CD14-positive monocyte (primary cell): ENCODE results near the gene SOX5. TPM values are rescaled to one million over a fixed set of nuclear protein-coding genes. Genes with fewer than 3 reads are reported as not detected.

ENCODE experiments used
- DNase-seq, 3 donors: peaks; one replicate each; pipeline ENCODE4 v3.0.0-alpha.2; 2011 to 2022
- H2AFZ ChIP-seq: 2 replicates; pipeline ENCODE4 v1.6.0; 2012; ENCODE audit warnings: mild to moderate bottlenecking, low read depth, low read length, inconsistent platforms; ENCODE audit not compliant: insufficient read depth, poor library complexity, severe bottlenecking
- H3K27ac ChIP-seq, 2 donors: 1 replicate in 1 of 2; 2 replicates in 1 of 2; pipeline ENCODE4 v1.5.1; 2012 to 2013; ENCODE audit warnings: low read length in 2 of 2, control low read depth in 1 of 2, inconsistent platforms in 1 of 2, low read depth in 1 of 2, mild to moderate bottlenecking in 1 of 2
- H3K27me3 ChIP-seq, 2 donors: one replicate each; pipeline versions ENCODE4 v1.6.0 to v1.6.1; 2011 to 2013; ENCODE audit warnings: low read length in 2 of 2; ENCODE audit not compliant: control insufficient read depth in 2 of 2, insufficient read depth in 2 of 2
- H3K36me3 ChIP-seq, 2 donors: replicated peaks in 1 of 2; 1 replicate in 1 of 2; 2 replicates in 1 of 2; pipeline versions ENCODE4 v1.5.1 to v1.6.1; 2012 to 2013; ENCODE audit warnings: low read length in 2 of 2, control low read depth in 1 of 2, inconsistent platforms in 1 of 2, mild to moderate bottlenecking in 1 of 2; ENCODE audit not compliant: insufficient read depth in 2 of 2, control insufficient read depth in 1 of 2
- H3K4me1 ChIP-seq, 2 donors: 1 replicate in 1 of 2; 2 replicates in 1 of 2; pipeline versions ENCODE4 v1.5.1 to v1.6.1; 2012 to 2013; ENCODE audit warnings: low read length in 2 of 2, control low read depth in 1 of 2, inconsistent platforms in 1 of 2, mild to moderate bottlenecking in 1 of 2, moderate library complexity in 1 of 2; ENCODE audit not compliant: insufficient read depth in 2 of 2, control insufficient read depth in 1 of 2
- H3K4me2 ChIP-seq: replicated peaks from 2 replicates; pipeline ENCODE3; 2012; ENCODE audit warnings: low read length, moderate library complexity, mild to moderate bottlenecking; ENCODE audit not compliant: poor library complexity, severe bottlenecking; ENCODE audit errors: extremely low read depth
- H3K4me3 ChIP-seq, 3 experiments: fragments of 200-600 bp in 1 of 3; sonication (generic) in 1 of 3; replicated peaks in 1 of 3; 1 replicate in 2 of 3; 2 replicates in 1 of 3; pipeline ENCODE4 v1.5.1; 2011 to 2013; ENCODE audit warnings: low read length in 3 of 3, mild to moderate bottlenecking in 3 of 3, control low read depth in 2 of 3, low read depth in 2 of 3, inconsistent platforms in 1 of 3, moderate library complexity in 1 of 3
- H3K79me2 ChIP-seq: 2 replicates; pipeline ENCODE4 v1.6.0; 2012; ENCODE audit warnings: mild to moderate bottlenecking, control low read depth, inconsistent platforms, low read length, moderate library complexity; ENCODE audit not compliant: insufficient read depth
- H3K9ac ChIP-seq: 2 replicates; pipeline ENCODE4 v1.6.0; 2017; ENCODE audit warnings: low read length, mild to moderate bottlenecking; ENCODE audit not compliant: insufficient read depth, poor library complexity, severe bottlenecking
- H3K9me3 ChIP-seq, 2 donors: replicated peaks in 1 of 2; 1 replicate in 1 of 2; 2 replicates in 1 of 2; pipeline versions ENCODE4 v1.5.1 to v1.6.1; 2012 to 2013; ENCODE audit warnings: low read length in 2 of 2, control low read depth in 1 of 2; ENCODE audit not compliant: control insufficient read depth in 1 of 2, insufficient read depth in 1 of 2
- H4K20me1 ChIP-seq: 2 replicates; pipeline ENCODE4 v1.6.0; 2012; ENCODE audit warnings: mild to moderate bottlenecking, low read length, control low read depth, moderate library complexity; ENCODE audit not compliant: insufficient read depth
- H3K27ac Mint-ChIP-seq, 7 donors: one replicate each; pipeline ENCODE4 v1.8.0; 2020; ENCODE audit warnings: mild to moderate bottlenecking in 7 of 7, mixed read lengths in 7 of 7, moderate library complexity in 6 of 7, inconsistent platforms in 2 of 7
- H3K27me3 Mint-ChIP-seq, 3 donors: one replicate each; pipeline ENCODE4 v1.8.0; 2021 to 2022; ENCODE audit warnings: low read depth in 3 of 3, mild to moderate bottlenecking in 3 of 3, mixed read lengths in 3 of 3, moderate library complexity in 3 of 3, inconsistent platforms in 1 of 3
- H3K36me3 Mint-ChIP-seq, 2 donors: one replicate each; pipeline ENCODE4 v1.8.0; 2020; ENCODE audit warnings: mixed read lengths in 2 of 2, inconsistent platforms in 1 of 2, mild to moderate bottlenecking in 1 of 2
- H3K4me1 Mint-ChIP-seq: one replicate; pipeline ENCODE4 v1.8.0; 2020; ENCODE audit warnings: mild to moderate bottlenecking, mixed read lengths
- H3K4me3 Mint-ChIP-seq, 2 donors: one replicate each; pipeline ENCODE4 v1.8.0; 2020; ENCODE audit warnings: mild to moderate bottlenecking in 2 of 2, mixed read lengths in 2 of 2, moderate library complexity in 1 of 2
- H3K9me3 Mint-ChIP-seq, 7 donors: one replicate each; pipeline ENCODE4 v1.8.0; 2020 to 2022; ENCODE audit warnings: mixed read lengths in 7 of 7, mild to moderate bottlenecking in 6 of 7, moderate library complexity in 6 of 7, inconsistent platforms in 2 of 7
- WGBS: methylation state at CpG from one replicate; pipeline ENCODE4 v1.1.5; 2013; ENCODE audit warnings: missing lambda C conversion rate; ENCODE audit not compliant: insufficient coverage; 5-methylcytosine and 5-hydroxymethylcytosine counted together
- intact Hi-C, 2 donors: fragments of 100-400 bp; cut with micrococcal nuclease; formaldehyde crosslinking; loops; one replicate each; pipeline versions ENCODE4 v1.15.0 to v1.15.1; 2023
- polyA plus RNA-seq, 3 donors: library from polyadenylated mRNA; depleted of rRNA in 1 of 3; unstranded in 2 of 3; stranded (reverse) in 1 of 3; fragments of 300-500 nt in 2 of 3; fragments of >200 nt in 1 of 3; fragmentation: Illumina TruSeq in 2 of 3; gene quantifications; 1 replicate in 2 of 3; 2 replicates in 1 of 3; pipeline ENCODE4 v1.2.3, GENCODE V29; 2012 to 2021
- TF ChIP-seq, protein P1 (sequence below): fragments of 200-600 bp; IDR thresholded peaks from one replicate; pipeline ENCODE4 v1.8.0; 2022; ENCODE audit warnings: antibody characterized with exemption, mild to moderate bottlenecking

Gene SOX5
- polyA plus RNA-seq, 3 donors: not detected

DNA sequence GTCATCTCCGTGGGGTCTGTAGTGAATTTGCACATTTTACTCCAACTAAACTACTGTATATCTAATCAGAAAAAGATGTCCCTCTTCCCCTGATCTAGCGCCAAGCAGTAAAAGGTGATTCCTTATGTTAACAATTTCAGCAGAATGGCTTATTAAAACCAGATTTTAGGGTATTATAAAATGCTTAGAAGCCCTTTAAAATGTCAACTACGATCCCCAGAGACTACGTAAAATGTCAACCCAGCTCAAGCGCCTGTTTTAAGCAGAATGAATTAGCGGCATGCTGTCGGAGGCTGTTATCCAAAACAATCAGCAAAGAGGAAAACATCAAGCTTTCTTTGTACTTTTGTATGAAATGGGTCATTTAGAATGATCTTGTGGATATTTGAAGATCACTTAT is 408.9 kb downstream of the SOX5 start:
- no peak overlapping the region for H3K4me3 Mint-ChIP-seq
- H2AFZ ChIP-seq: no peak overlapping the region
- H3K4me3 ChIP-seq: no peak overlapping the region
- 100% methylated on average over 5 of the region's 7 CpGs for WGBS
- no peaks in the 10 kb centered on the region for H3K4me1 Mint-ChIP-seq
- no peaks in the 10 kb centered on the region for H4K20me1 ChIP-seq
- peaks cover 3 to 6% of the 10 kb centered on the region in 2 donors for H3K9me3 ChIP-seq
- intact Hi-C loops: no loop called here
- H3K9me3 Mint-ChIP-seq: peaks cover 0 to 4% (median 3%) of the 10 kb centered on the region in 7 donors
- DNase-seq: no peak
- no peak overlapping the region for H3K27ac ChIP-seq
- no peaks in the 10 kb centered on the region for H3K36me3 Mint-ChIP-seq
- TF ChIP-seq, protein P1, sequence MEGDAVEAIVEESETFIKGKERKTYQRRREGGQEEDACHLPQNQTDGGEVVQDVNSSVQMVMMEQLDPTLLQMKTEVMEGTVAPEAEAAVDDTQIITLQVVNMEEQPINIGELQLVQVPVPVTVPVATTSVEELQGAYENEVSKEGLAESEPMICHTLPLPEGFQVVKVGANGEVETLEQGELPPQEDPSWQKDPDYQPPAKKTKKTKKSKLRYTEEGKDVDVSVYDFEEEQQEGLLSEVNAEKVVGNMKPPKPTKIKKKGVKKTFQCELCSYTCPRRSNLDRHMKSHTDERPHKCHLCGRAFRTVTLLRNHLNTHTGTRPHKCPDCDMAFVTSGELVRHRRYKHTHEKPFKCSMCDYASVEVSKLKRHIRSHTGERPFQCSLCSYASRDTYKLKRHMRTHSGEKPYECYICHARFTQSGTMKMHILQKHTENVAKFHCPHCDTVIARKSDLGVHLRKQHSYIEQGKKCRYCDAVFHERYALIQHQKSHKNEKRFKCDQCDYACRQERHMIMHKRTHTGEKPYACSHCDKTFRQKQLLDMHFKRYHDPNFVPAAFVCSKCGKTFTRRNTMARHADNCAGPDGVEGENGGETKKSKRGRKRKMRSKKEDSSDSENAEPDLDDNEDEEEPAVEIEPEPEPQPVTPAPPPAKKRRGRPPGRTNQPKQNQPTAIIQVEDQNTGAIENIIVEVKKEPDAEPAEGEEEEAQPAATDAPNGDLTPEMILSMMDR: no peak
- H3K9ac ChIP-seq: no peak overlapping the region
- no peaks in the 10 kb centered on the region for H3K4me1 ChIP-seq
- no peaks in the 10 kb centered on the region for H3K27me3 Mint-ChIP-seq
- no peaks in the 10 kb centered on the region for H3K36me3 ChIP-seq
- H3K79me2 ChIP-seq: no peaks in the 10 kb centered on the region
- no peaks in the 10 kb centered on the region for H3K27me3 ChIP-seq
- H3K27ac Mint-ChIP-seq: no peak overlapping the region
- H3K4me2 ChIP-seq: no peak overlapping the region

DNA sequence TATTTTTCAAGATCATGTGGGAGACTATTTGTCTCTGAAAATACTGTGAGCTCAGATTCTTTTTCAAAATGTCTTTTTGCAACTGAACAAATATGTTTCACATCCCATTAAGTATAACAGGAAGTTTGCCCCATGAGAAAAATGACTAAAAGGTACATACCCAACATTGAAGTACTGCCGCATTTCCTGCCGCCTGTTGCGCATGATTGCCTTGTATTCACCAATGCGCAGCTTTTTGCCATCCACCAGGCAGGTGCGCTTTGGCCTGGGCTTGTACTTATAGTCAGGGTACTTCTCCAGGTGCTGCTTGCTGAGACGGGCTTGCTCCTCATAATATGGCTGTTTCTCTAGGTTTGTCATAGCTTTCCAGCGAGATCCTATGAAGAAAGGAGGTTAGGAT is 413.2 kb downstream of the SOX5 start:
- no peaks in the 10 kb centered on the region for H3K79me2 ChIP-seq
- intact Hi-C loops: no loop called here
- H3K27me3 ChIP-seq: no peaks in the 10 kb centered on the region
- peaks cover 9 to 10% of the 10 kb centered on the region in 2 donors for H3K9me3 ChIP-seq
- DNase-seq: no peak
- no peak overlapping the region for H3K4me3 ChIP-seq
- WGBS: 98% methylated on average over 7 of the region's 7 CpGs
- Mint-ChIP-seq H3K4me3 (no peak overlapping the region), H3K9me3 (peaks cover 0 to 6% (median 3%) of the 10 kb centered on the region in 7 donors), H3K27me3 (no peaks in the 10 kb centered on the region), H3K36me3 (no peaks in the 10 kb centered on the region), H3K27ac (no peak overlapping the region), H3K4me1 (no peaks in the 10 kb centered on the region)
- H4K20me1 ChIP-seq: no peaks in the 10 kb centered on the region
- no peaks in the 10 kb centered on the region for H3K4me1 ChIP-seq
- no peak overlapping the region for H3K27ac ChIP-seq
- H3K36me3 ChIP-seq: no peaks in the 10 kb centered on the region
- no peak overlapping the region for H3K9ac ChIP-seq
- TF ChIP-seq, protein P1: no peak
- H2AFZ ChIP-seq: no peak overlapping the region
- no peak overlapping the region for H3K4me2 ChIP-seq
